DOHH2 (cell line): Measurements from ENCODE around the gene SDCCAG8.

Experiments used
- H3F3A ChIP-seq: fragments of 200-600 bp; sonication (generic), shearing (Covaris generic); 2 replicates; pipeline ENCODE4 v1.6.0; 2016; ENCODE audit warnings: antibody characterized with exemption, mild to moderate bottlenecking; ENCODE audit not compliant: control insufficient read depth, insufficient read depth
- H3K27ac ChIP-seq: fragments of 200-600 bp; sonication (generic); 2 replicates; pipeline ENCODE4 v1.5.1; 2014; ENCODE audit warnings: low read depth, mild to moderate bottlenecking, low read length, moderate library complexity
- H3K27me3 ChIP-seq: fragments of 200-600 bp; sonication (generic); 2 replicates; pipeline ENCODE4 v1.6.1; 2014; ENCODE audit warnings: mild to moderate bottlenecking, low read length, mixed read lengths; ENCODE audit not compliant: control insufficient read depth
- H3K36me3 ChIP-seq: fragments of 200-600 bp; sonication (generic); 2 replicates; pipeline ENCODE4 v1.6.1; 2014; ENCODE audit warnings: mild to moderate bottlenecking, low read length, moderate library complexity, mixed read lengths; ENCODE audit not compliant: control insufficient read depth
- H3K4me1 ChIP-seq: fragments of 200-600 bp; sonication (generic); 2 replicates; pipeline ENCODE4 v1.6.1; 2014; ENCODE audit warnings: mild to moderate bottlenecking, low read length, mixed read lengths; ENCODE audit not compliant: control insufficient read depth
- H3K4me2 ChIP-seq: fragments of 200-600 bp; sonication (generic); 2 replicates; pipeline ENCODE4 v1.6.0; 2014; ENCODE audit warnings: mild to moderate bottlenecking, low read length, moderate library complexity
- H3K4me3 ChIP-seq: fragments of 200-600 bp; sonication (generic); 2 replicates; pipeline ENCODE4 v1.5.1; 2014; ENCODE audit warnings: mild to moderate bottlenecking, low read length, mixed read lengths
- H3K79me2 ChIP-seq: fragments of 200-600 bp; sonication (generic); 2 replicates; pipeline ENCODE4 v1.6.1; 2014; ENCODE audit warnings: mild to moderate bottlenecking, low read length, mixed read lengths; ENCODE audit not compliant: control insufficient read depth
- H3K9me2 ChIP-seq: fragments of 200-600 bp; sonication (generic); replicated peaks from 2 replicates; pipeline ENCODE4 v1.6.1; 2014; ENCODE audit warnings: mild to moderate bottlenecking, low read length, mixed read lengths; ENCODE audit not compliant: control insufficient read depth
- H3K9me3 ChIP-seq: fragments of 200-600 bp; sonication (generic); 2 replicates; pipeline ENCODE4 v1.6.1; 2014; ENCODE audit warnings: antibody characterized with exemption, low read length, mixed read lengths; ENCODE audit not compliant: control insufficient read depth, insufficient read depth
- H4K20me1 ChIP-seq: fragments of 200-600 bp; sonication (generic); 2 replicates; pipeline ENCODE4 v1.6.0; 2014; ENCODE audit warnings: low read depth, mild to moderate bottlenecking, antibody characterized with exemption, low read length, moderate library complexity; ENCODE audit not compliant: control insufficient read depth, insufficient read depth
- CTCF ChIP-seq: fragments of 200-600 bp; sonication (generic); IDR thresholded peaks from one replicate; pipeline ENCODE4 v1.5.1; 2014; ENCODE audit warnings: antibody characterized with exemption, mild to moderate bottlenecking, low read depth, low read length; ENCODE audit not compliant: poor library complexity, severe bottlenecking
- EZH2phosphoT487 ChIP-seq: fragments of 200-600 bp; sonication (generic); IDR thresholded peaks from 2 replicates; pipeline ENCODE4 v1.6.1; 2017; ENCODE audit warnings: borderline replicate concordance, mild to moderate bottlenecking, antibody characterized with exemption, low read length, moderate library complexity, mixed read lengths

SDCCAG8 gene

GRCh38 chr1:243267914-243268653 is 12.2 kb downstream of the SDCCAG8 start:
- no peaks in the 10 kb centered on the region for H3K9me3 ChIP-seq
- H3K79me2 ChIP-seq = peaks cover 15% of the 10 kb centered on the region
- no peaks in the 10 kb centered on the region for H3K27me3 ChIP-seq
- H4K20me1 ChIP-seq = no peaks in the 10 kb centered on the region
- H3F3A ChIP-seq = no peaks in the 10 kb centered on the region
- H3K9me2 ChIP-seq = no peaks in the 10 kb centered on the region
- 0 out of 2 replicates have a peak overlapping the region, but pooled peaks have one; percentile 3 for H3K4me3 ChIP-seq
- peaks cover 38% of the 10 kb centered on the region for H3K4me1 ChIP-seq
- H3K4me2 ChIP-seq = peak overlapping the region; percentile 75
- TF ChIP-seq CTCF (no peak), EZH2phosphoT487 (no peak)
- H3K36me3 ChIP-seq = peaks cover 5% of the 10 kb centered on the region; the same call in 1 of the 2 replicates
- H3K27ac ChIP-seq = no peak overlapping the region

- TF ChIP-seq CTCF (peak; percentile 14), EZH2phosphoT487 (no peak)
- peak overlapping the region; percentile 18 for H3K27ac ChIP-seq
- H3F3A ChIP-seq = no peaks in the 10 kb centered on the region
- H3K4me3 ChIP-seq = peak overlapping the region; percentile 67
- H3K4me2 ChIP-seq = peak overlapping the region; percentile 75
- peaks cover 38% of the 10 kb centered on the region for H3K4me1 ChIP-seq
- H3K27me3 ChIP-seq = no peaks in the 10 kb centered on the region
- H4K20me1 ChIP-seq = no peaks in the 10 kb centered on the region
- H3K9me2 ChIP-seq = no peaks in the 10 kb centered on the region
- peaks cover 9% of the 10 kb centered on the region; the same call in 1 of the 2 replicates for H3K36me3 ChIP-seq
- no peaks in the 10 kb centered on the region for H3K9me3 ChIP-seq
- peaks cover 15% of the 10 kb centered on the region for H3K79me2 ChIP-seq
Observed at GRCh38 chr1:243268751-243269460, 13.1 kb downstream of the SDCCAG8 start.

- H3K9me2 ChIP-seq = no peaks in the 10 kb centered on the region
- H3K36me3 ChIP-seq = peaks cover 11% of the 10 kb centered on the region; the same call in 1 of the 2 replicates
- H4K20me1 ChIP-seq = no peaks in the 10 kb centered on the region
- H3K9me3 ChIP-seq = no peaks in the 10 kb centered on the region
- no peaks in the 10 kb centered on the region for H3F3A ChIP-seq
- peaks cover 15% of the 10 kb centered on the region for H3K79me2 ChIP-seq
- H3K4me2 ChIP-seq = peak overlapping the region; percentile 75
- H3K4me1 ChIP-seq = peaks cover 38% of the 10 kb centered on the region
- peak overlapping the region; percentile 67 for H3K4me3 ChIP-seq
- no peaks in the 10 kb centered on the region for H3K27me3 ChIP-seq
- no peak for TF ChIP-seq EZH2phosphoT487
- no peak for TF ChIP-seq CTCF
- peak overlapping the region; percentile 18 for H3K27ac ChIP-seq
Observed at GRCh38 chr1:243269461-243269801, 13.6 kb downstream of the SDCCAG8 start.
